HepG2 (cell line): ENCODE data around the gene GRIN2D. TPM values are rescaled to one million over a fixed set of nuclear protein-coding genes. Genes with fewer than 3 reads are reported as not detected.

Experiments used
- ATAC-seq: fragments of 200-7000 bp; cut with Tn5 transposase; 3 replicates; pipeline ENCODE4 v1.9.1; 2020; ENCODE audit warnings: mild to moderate bottlenecking, moderate library complexity
- BruUV-seq: library from RNA; stranded (reverse); fragments of 400-500 nt; replicated peaks from 2 replicates; lab custom pipeline; 2021; lab: Mats Ljungman, UMichigan
- CTCF ChIA-PET: fragments of 300-600 bp; formaldehyde crosslinking; extraction: SDS; loops from one replicate; lab custom pipeline; 2021; ENCODE audit warnings: low total read pairs, inconsistent platforms, low intra/inter-chr PET ratio; lab: Yijun Ruan, JAX
- POLR2A ChIA-PET: fragments of 350-600 bp; sonication (Branson Sonifier 250); formaldehyde crosslinking; loops from one replicate; lab custom pipeline; 2020; ENCODE audit warnings: antibody characterized with exemption, inconsistent platforms; lab: Yijun Ruan, JAX
- DNase-seq: peaks from one replicate; pipeline ENCODE4 v3.0.0-alpha.2; 2015; ENCODE audit warnings: low spot score
- FAIRE-seq: peaks from 3 replicates; lab custom pipeline; 2011; peaks lifted over from hg19 to GRCh38; lab: Jason Lieb, UNC
- H2AFZ ChIP-seq: one replicate; pipeline ENCODE4 v1.6.1; 2011; ENCODE audit warnings: low read length, inconsistent platforms
- H3K27ac ChIP-seq: fragments of 300-600 bp; 3 replicates; pipeline ENCODE4 v1.8.0; 2011; ENCODE audit warnings: mixed run types, mild to moderate bottlenecking, mixed read lengths, low read length, inconsistent platforms; ENCODE audit not compliant: insufficient read depth; ENCODE audit errors: extremely low read length
- H3K27me3 ChIP-seq, 2 experiments: fragments of 200-600 bp in 1 of 2; 2 replicates in 1 of 2; 3 replicates in 1 of 2; pipeline versions ENCODE4 v1.6.0 to v1.8.0; 2011; ENCODE audit warnings: low read length in 2 of 2, mild to moderate bottlenecking in 2 of 2, moderate library complexity in 2 of 2, inconsistent platforms in 1 of 2; ENCODE audit not compliant: insufficient read depth in 2 of 2, control insufficient read depth in 1 of 2
- H3K36me3 ChIP-seq, 2 experiments: fragments of 200-600 bp in 1 of 2; replicated peaks in 1 of 2; 2 replicates in 1 of 2; 3 replicates in 1 of 2; pipeline versions ENCODE4 v1.5.1 to v1.8.0; 2011; ENCODE audit warnings: low read length in 2 of 2, inconsistent platforms in 1 of 2; ENCODE audit not compliant: insufficient read depth in 2 of 2, control insufficient read depth in 1 of 2
- H3K4me1 ChIP-seq: 2 replicates; pipeline ENCODE4 v1.5.1; 2012; ENCODE audit warnings: low read length, inconsistent platforms; ENCODE audit not compliant: insufficient read depth
- H3K4me2 ChIP-seq: 2 replicates; pipeline ENCODE4 v1.6.0; 2011; ENCODE audit warnings: low read depth, low read length, inconsistent platforms
- H3K4me3 ChIP-seq, 3 experiments: fragments of 200-600 bp in 1 of 3; sonication (generic), shearing (Covaris generic) in 1 of 3; replicated peaks in 1 of 3; 2 replicates each; pipeline ENCODE4 v1.5.1; 2011 to 2016; ENCODE audit warnings: low read length in 3 of 3, inconsistent platforms in 2 of 3, low read depth in 2 of 3, mild to moderate bottlenecking in 2 of 3, control low read depth in 1 of 3, mixed read lengths in 1 of 3; ENCODE audit not compliant: insufficient read depth in 1 of 3
- H3K79me2 ChIP-seq: one replicate; pipeline ENCODE4 v1.6.1; 2011; ENCODE audit warnings: low read length, inconsistent platforms; ENCODE audit not compliant: insufficient read depth
- H3K9ac ChIP-seq: 2 replicates; pipeline ENCODE4 v1.6.0; 2011; ENCODE audit warnings: mild to moderate bottlenecking, low read depth, low read length, inconsistent platforms; ENCODE audit not compliant: insufficient read depth
- H3K9me3 ChIP-seq: 2 replicates; pipeline ENCODE4 v1.5.1; 2012; ENCODE audit warnings: mild to moderate bottlenecking, low read length
- H4K20me1 ChIP-seq: 2 replicates; pipeline ENCODE4 v1.6.0; 2011; ENCODE audit warnings: inconsistent platforms, mild to moderate bottlenecking, low read length, moderate library complexity; ENCODE audit not compliant: insufficient read depth
- FLYWCH1 ChIP-seq: sonication (generic); formaldehyde crosslinking; IDR thresholded peaks from 2 replicates; pipeline ENCODE4 v1.8.1; 2023; ENCODE audit warnings: mild to moderate bottlenecking, missing genetic modification reagents
- HNF4A ChIP-seq: sonication (generic); formaldehyde crosslinking; IDR thresholded peaks from 2 replicates; pipeline ENCODE4 v1.4.0; 2020; ENCODE audit warnings: missing genetic modification reagents
- HOXA9 ChIP-seq: sonication (generic); formaldehyde crosslinking; IDR thresholded peaks from 2 replicates; pipeline ENCODE4 v1.8.1; 2022; ENCODE audit warnings: missing genetic modification reagents, mild to moderate bottlenecking, moderate library complexity, borderline replicate concordance
- MAF1 ChIP-seq: sonication (generic); formaldehyde crosslinking; IDR thresholded peaks from 2 replicates; pipeline ENCODE4 v1.5.0; 2020; ENCODE audit warnings: missing genetic modification reagents, borderline replicate concordance
- MED8 ChIP-seq: sonication (generic); formaldehyde crosslinking; IDR thresholded peaks from 2 replicates; pipeline ENCODE4 v1.8.1; 2023; ENCODE audit warnings: mild to moderate bottlenecking, missing genetic modification reagents; ENCODE audit not compliant: insufficient replicate concordance
- ONECUT2 ChIP-seq: sonication (generic); formaldehyde crosslinking; IDR thresholded peaks from 2 replicates; pipeline ENCODE4 v1.4.0; 2020; ENCODE audit warnings: missing genetic modification reagents
- SMAD3 ChIP-seq: sonication (generic); formaldehyde crosslinking; IDR thresholded peaks from 2 replicates; pipeline ENCODE4 v1.4.0; 2020; ENCODE audit warnings: missing genetic modification reagents
- ZNF687 ChIP-seq: sonication (generic); formaldehyde crosslinking; IDR thresholded peaks from 2 replicates; pipeline ENCODE4 v1.5.1; 2020; ENCODE audit warnings: mild to moderate bottlenecking, missing genetic modification reagents, moderate library complexity
- WGBS: methylation state at CpG from one replicate; pipeline ENCODE4 v1.1.6; 2017; ENCODE audit warnings: low lambda C conversion rate; 5-methylcytosine and 5-hydroxymethylcytosine counted together
- in situ Hi-C: cut with HindIII; loops from 2 replicates; pipeline ENCODE4 v1.10.0; 2017; ENCODE audit warnings: low pct_unique_long_range_greater_than_20kb; ENCODE audit not compliant: extremely low pct_ligation_motif_present
- intact Hi-C: fragments of 100-400 bp; cut with micrococcal nuclease; formaldehyde crosslinking; loops from one replicate; pipeline ENCODE4 v1.10.0; 2022; ENCODE audit not compliant: unreplicated experiment
- polyA plus RNA-seq, 8 experiments: library from polyadenylated mRNA; depleted of rRNA in 3 of 8; stranded (reverse) in 7 of 8; unstranded in 1 of 8; fragments of >200 nt; fragmentation: Illumina TruSeq in 4 of 8; extraction: Trizol in 4 of 8; gene quantifications; 2 replicates each; pipeline versions ENCODE4 v1.2.1 to v1.2.3, GENCODE V29; 2011 to 2016; ENCODE audit warnings: low read depth in 4 of 8, missing spikeins in 1 of 8, mixed read lengths in 1 of 8; ENCODE audit not compliant: insufficient read depth in 1 of 8
- total RNA-seq, 5 experiments: library from RNA; depleted of rRNA; stranded (reverse); fragments of >200 nt; fragmentation: Illumina TruSeq; extraction: Trizol; gene quantifications; 2 replicates each; pipeline ENCODE4 v1.2.3, GENCODE V29; 2016; ENCODE audit warnings: low read depth in 1 of 5
- TF ChIP-seq, protein P1 (sequence below): sonication (generic); formaldehyde crosslinking; conservative IDR thresholded peaks from 2 replicates; pipeline ENCODE4 v1.4.0; 2020; ENCODE audit warnings: missing genetic modification reagents

GRIN2D gene
- total and polyA plus RNA-seq, 2 of the 13 experiments (the other 11 are each of a cell fraction or from before 2014, with no cell fraction given): 0.02 to 0.13 TPM

- FAIRE-seq: no peak
- no peak overlapping the region for H2AFZ ChIP-seq
- H3K4me1 ChIP-seq: peaks cover 83% of the 10 kb centered on the region
- BruUV-seq: no TSS peak
- in situ Hi-C loops: no loop called here
- peak overlapping the region in 1 of 3 experiments; percentile 13; a peak in 1 of 6 replicates for H3K4me3 ChIP-seq
- WGBS: 33% methylated on average over 9 of the region's 9 CpGs
- TF ChIP-seq MED8 (CRISPR knock-in tag) (no peak), MAF1 (CRISPR knock-in tag) (no peak), SMAD3 (no peak), FLYWCH1 (CRISPR knock-in tag) (no peak), ONECUT2 (no peak), HOXA9 (CRISPR knock-in tag) (no peak)
- TF ChIP-seq, all 625 proteins: peak for 0
- peaks cover 11 to 52% of the 10 kb centered on the region in 2 experiments for H3K27me3 ChIP-seq
- H3K9ac ChIP-seq: no peak overlapping the region
- H3K4me2 ChIP-seq: peak overlapping the region; percentile 44; the same call in 1 of the 2 replicates
- H3K79me2 ChIP-seq: peaks cover 8% of the 10 kb centered on the region
- no peak for DNase-seq
- no peak for ATAC-seq
- no peaks in the 10 kb centered on the region for H3K9me3 ChIP-seq
- no peaks in the 10 kb centered on the region for H3K36me3 ChIP-seq
- intact Hi-C loops: no loop called here
- no peak overlapping the region for H3K27ac ChIP-seq
- no peaks in the 10 kb centered on the region for H4K20me1 ChIP-seq
- CTCF ChIA-PET: no interaction called here
- POLR2A ChIA-PET: interaction anchor here (0.8 kb wide), 1 partner anchor 32 kb away, joined by 3 read pairs; no protein-coding TSS in a partner anchor
These were observed 2.0 kb downstream of the GRIN2D start for GRCh38 chr19:48395499-48395898.

GRCh38 chr19:48396016-48396823 is 2.8 kb downstream of the GRIN2D start:
- ATAC-seq: no peak
- Histone ChIP-seq H3K27ac (no peak overlapping the region), H2AFZ (no peak overlapping the region), H3K4me1 (peaks cover 83% of the 10 kb centered on the region), H4K20me1 (no peaks in the 10 kb centered on the region), H3K9ac (no peak overlapping the region), H3K36me3 (no peaks in the 10 kb centered on the region), H3K9me3 (no peaks in the 10 kb centered on the region), H3K27me3 (peaks cover 11 to 52% of the 10 kb centered on the region in 2 experiments), H3K4me2 (peak overlapping the region; percentile 44), H3K79me2 (peaks cover under 1% of the 10 kb centered on the region), H3K4me3 (peak overlapping the region in 1 of 3 experiments; percentile 13; a peak in 1 of 6 replicates)
- BruUV-seq: no TSS peak
- intact Hi-C loops: no loop called here
- DNase-seq: no peak
- 22% methylated on average over 18 of the region's 24 CpGs for WGBS
- CTCF ChIA-PET: no interaction called here
- POLR2A ChIA-PET: no interaction called here
- no peak for FAIRE-seq
- in situ Hi-C loops: no loop called here
- TF ChIP-seq, protein P1, sequence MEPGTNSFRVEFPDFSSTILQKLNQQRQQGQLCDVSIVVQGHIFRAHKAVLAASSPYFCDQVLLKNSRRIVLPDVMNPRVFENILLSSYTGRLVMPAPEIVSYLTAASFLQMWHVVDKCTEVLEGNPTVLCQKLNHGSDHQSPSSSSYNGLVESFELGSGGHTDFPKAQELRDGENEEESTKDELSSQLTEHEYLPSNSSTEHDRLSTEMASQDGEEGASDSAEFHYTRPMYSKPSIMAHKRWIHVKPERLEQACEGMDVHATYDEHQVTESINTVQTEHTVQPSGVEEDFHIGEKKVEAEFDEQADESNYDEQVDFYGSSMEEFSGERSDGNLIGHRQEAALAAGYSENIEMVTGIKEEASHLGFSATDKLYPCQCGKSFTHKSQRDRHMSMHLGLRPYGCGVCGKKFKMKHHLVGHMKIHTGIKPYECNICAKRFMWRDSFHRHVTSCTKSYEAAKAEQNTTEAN (CRISPR knock-in tag): no peak
- 0 out of 2 replicates have a peak, but pooled peaks have one; percentile 14 for TF ChIP-seq HNF4A (CRISPR knock-in tag)
- TF ChIP-seq ZNF687 (CRISPR knock-in tag): 0 out of 2 replicates have a peak, but pooled peaks have one; percentile 29
